A673 (cell line): ENCODE results near the gene DPF1. TPM values are rescaled to one million over a fixed set of nuclear protein-coding genes. Genes with fewer than 3 reads are reported as not detected.

ENCODE experiments used
- BruUV-seq: library from RNA; stranded (reverse); fragments of 400-500 nt; replicated peaks from 2 replicates; lab custom pipeline; 2021; lab: Mats Ljungman, UMichigan
- CTCF ChIA-PET: fragments of 300-600 bp; sonication (Branson Sonifier 250); formaldehyde crosslinking; loops from one replicate; lab custom pipeline; 2022; ENCODE audit warnings: antibody characterized with exemption; lab: Charles Lee
- POLR2A ChIA-PET: fragments of 300-600 bp; sonication (Branson Sonifier 250); formaldehyde crosslinking; loops from one replicate; lab custom pipeline; 2022; ENCODE audit warnings: antibody characterized with exemption; ENCODE audit not compliant: low non-redundant PET; lab: Charles Lee
- DNase-seq: peaks from one replicate; pipeline ENCODE4 v3.0.0-alpha.2; 2015; ENCODE audit warnings: low spot score
- H3K27ac ChIP-seq: fragments of 200-600 bp; sonication (generic); 2 replicates; pipeline ENCODE4 v1.5.1; 2016; ENCODE audit warnings: mixed run types, low read depth, mild to moderate bottlenecking, mixed read lengths, antibody characterized with exemption, low read length; ENCODE audit not compliant: poor library complexity, severe bottlenecking
- H3K27me3 ChIP-seq: fragments of 200-600 bp; sonication (generic); replicated peaks from 2 replicates; pipeline ENCODE4 v1.6.1; 2017; ENCODE audit warnings: mixed run types, low read depth, mild to moderate bottlenecking, mixed read lengths, antibody characterized with exemption, low read length; ENCODE audit not compliant: insufficient read depth, poor library complexity
- H3K36me3 ChIP-seq: fragments of 200-600 bp; sonication (generic); 2 replicates; pipeline ENCODE4 v1.6.1; 2016; ENCODE audit warnings: mixed run types, mild to moderate bottlenecking, mixed read lengths, antibody characterized with exemption, low read length; ENCODE audit not compliant: insufficient read depth, poor library complexity, severe bottlenecking
- H3K4me1 ChIP-seq: fragments of 200-600 bp; sonication (generic); 2 replicates; pipeline ENCODE4 v1.6.1; 2017; ENCODE audit warnings: mixed run types, mild to moderate bottlenecking, mixed read lengths, antibody characterized with exemption, low read length; ENCODE audit not compliant: insufficient read depth, poor library complexity, severe bottlenecking
- H3K4me3 ChIP-seq: fragments of 200-600 bp; sonication (generic); 2 replicates; pipeline ENCODE4 v1.5.1; 2016; ENCODE audit warnings: low read depth, mixed run types, mild to moderate bottlenecking, mixed read lengths, low read length; ENCODE audit not compliant: poor library complexity, severe bottlenecking
- H3K9me3 ChIP-seq: fragments of 200-600 bp; sonication (generic); 2 replicates; pipeline ENCODE4 v1.6.1; 2016; ENCODE audit warnings: mixed run types, low read depth, mild to moderate bottlenecking, mixed read lengths, antibody characterized with exemption, low read length; ENCODE audit not compliant: poor library complexity, severe bottlenecking
- EZH2 ChIP-seq: fragments of 200-600 bp; sonication (generic); IDR thresholded peaks from 2 replicates; pipeline ENCODE4 v1.6.1; 2017; ENCODE audit warnings: borderline replicate concordance, low read depth, mild to moderate bottlenecking, mixed read lengths, antibody characterized with exemption, low read length; ENCODE audit not compliant: poor library complexity, severe bottlenecking
- intact Hi-C: fragments of 100-400 bp; cut with micrococcal nuclease; formaldehyde crosslinking; loops from one replicate; pipeline ENCODE4 v1.10.0; 2022; ENCODE audit not compliant: unreplicated experiment
- total RNA-seq: library from RNA; stranded (reverse); gene quantifications from 2 replicates; pipeline ENCODE4 v1.2.3, GENCODE V29; 2021
- TF ChIP-seq, protein P1 (sequence below): fragments of 300-800, 200-600 bp; sonication (generic); conservative IDR thresholded peaks from 2 replicates; pipeline ENCODE4 v1.5.1; 2017; ENCODE audit warnings: low read depth, mild to moderate bottlenecking, antibody characterized with exemption, low read length, moderate library complexity, mixed read lengths

The DPF1 gene
- total RNA-seq, 1 experiment from 2014 or later = 6.3 TPM

DNA sequence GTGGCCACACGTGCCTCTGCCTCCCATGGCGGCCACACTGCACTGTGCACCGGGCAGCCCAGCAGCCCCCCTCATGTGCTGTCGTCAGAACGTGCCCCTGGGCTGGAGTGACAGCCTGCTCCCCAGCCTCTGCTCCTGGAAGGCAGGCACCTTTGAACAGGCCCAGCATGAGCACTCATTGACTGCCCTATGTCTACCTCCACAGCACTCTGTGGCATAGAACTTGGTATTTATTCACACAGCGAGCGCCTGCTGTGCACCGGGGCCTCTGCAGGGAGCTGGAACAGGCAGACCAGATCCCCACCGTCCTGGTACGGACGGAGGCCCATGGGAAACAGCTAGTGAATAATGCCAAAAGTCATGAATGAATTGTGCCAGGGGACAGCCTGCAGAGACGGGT, 53.7 kb downstream of the DPF1 start:
- H3K36me3 ChIP-seq = no peaks in the 10 kb centered on the region
- no TSS peak for BruUV-seq
- H3K4me3 ChIP-seq = no peak overlapping the region
- ChIA-PET CTCF (no interaction called here), POLR2A (no interaction called here)
- H3K27me3 ChIP-seq = no peaks in the 10 kb centered on the region
- H3K4me1 ChIP-seq = no peaks in the 10 kb centered on the region
- no peak for DNase-seq
- intact Hi-C loops = no loop called here
- TF ChIP-seq, protein P1, sequence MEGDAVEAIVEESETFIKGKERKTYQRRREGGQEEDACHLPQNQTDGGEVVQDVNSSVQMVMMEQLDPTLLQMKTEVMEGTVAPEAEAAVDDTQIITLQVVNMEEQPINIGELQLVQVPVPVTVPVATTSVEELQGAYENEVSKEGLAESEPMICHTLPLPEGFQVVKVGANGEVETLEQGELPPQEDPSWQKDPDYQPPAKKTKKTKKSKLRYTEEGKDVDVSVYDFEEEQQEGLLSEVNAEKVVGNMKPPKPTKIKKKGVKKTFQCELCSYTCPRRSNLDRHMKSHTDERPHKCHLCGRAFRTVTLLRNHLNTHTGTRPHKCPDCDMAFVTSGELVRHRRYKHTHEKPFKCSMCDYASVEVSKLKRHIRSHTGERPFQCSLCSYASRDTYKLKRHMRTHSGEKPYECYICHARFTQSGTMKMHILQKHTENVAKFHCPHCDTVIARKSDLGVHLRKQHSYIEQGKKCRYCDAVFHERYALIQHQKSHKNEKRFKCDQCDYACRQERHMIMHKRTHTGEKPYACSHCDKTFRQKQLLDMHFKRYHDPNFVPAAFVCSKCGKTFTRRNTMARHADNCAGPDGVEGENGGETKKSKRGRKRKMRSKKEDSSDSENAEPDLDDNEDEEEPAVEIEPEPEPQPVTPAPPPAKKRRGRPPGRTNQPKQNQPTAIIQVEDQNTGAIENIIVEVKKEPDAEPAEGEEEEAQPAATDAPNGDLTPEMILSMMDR = no peak
- no peak for TF ChIP-seq EZH2
- H3K9me3 ChIP-seq = no peaks in the 10 kb centered on the region
- no peak overlapping the region for H3K27ac ChIP-seq

DNA sequence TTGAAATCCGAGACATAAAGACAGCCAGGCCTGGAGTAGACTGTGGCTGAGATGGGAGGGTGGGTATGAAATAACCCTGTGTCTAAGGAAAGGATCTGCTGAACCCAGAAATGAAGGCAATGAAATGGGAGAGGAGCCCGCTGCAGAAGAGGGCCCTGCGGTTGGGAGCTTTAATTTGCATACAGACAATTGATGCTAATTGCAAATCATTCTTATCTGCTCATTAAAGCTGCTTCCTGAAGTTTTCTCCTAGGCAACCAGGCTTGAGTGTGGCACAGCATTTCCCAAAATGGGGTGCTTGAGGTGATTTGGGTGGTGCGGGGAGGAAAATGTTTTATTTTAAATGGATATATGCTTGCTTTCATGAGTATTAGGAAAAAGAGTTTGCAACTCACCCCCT, 55.4 kb downstream of the DPF1 start:
- intact Hi-C loops = no loop called here
- DNase-seq = no peak
- no TSS peak for BruUV-seq
- Histone ChIP-seq H3K27ac (no peak overlapping the region), H3K9me3 (no peaks in the 10 kb centered on the region), H3K27me3 (no peaks in the 10 kb centered on the region), H3K36me3 (no peaks in the 10 kb centered on the region), H3K4me3 (no peak overlapping the region), H3K4me1 (no peaks in the 10 kb centered on the region)
- ChIA-PET CTCF (no interaction called here), POLR2A (no interaction called here)
- TF ChIP-seq, protein P1 = no peak
- TF ChIP-seq EZH2 = no peak

- intact Hi-C loops = no loop called here
Measured at GRCh38 chr19:38165335-38165734, 58.7 kb downstream of the DPF1 start.

More at GRCh38 chr19:38165335-38165734, 58.7 kb downstream of the DPF1 start:
- Histone ChIP-seq H3K4me1 (no peaks in the 10 kb centered on the region), H3K36me3 (no peaks in the 10 kb centered on the region), H3K27me3 (no peaks in the 10 kb centered on the region), H3K4me3 (no peak overlapping the region), H3K27ac (no peak overlapping the region), H3K9me3 (no peaks in the 10 kb centered on the region)
- no TSS peak for BruUV-seq
- no peak for DNase-seq
- ChIA-PET POLR2A (no interaction called here), CTCF (interaction anchor here (0.5 kb wide), 1 partner anchor 51 kb away, joined by 8 read pairs; no protein-coding TSS in a partner anchor)
- TF ChIP-seq, protein P1 = no peak
- no peak for TF ChIP-seq EZH2
